ENCODE results near the gene TBC1D9B.

Gene TBC1D9B

DNA sequence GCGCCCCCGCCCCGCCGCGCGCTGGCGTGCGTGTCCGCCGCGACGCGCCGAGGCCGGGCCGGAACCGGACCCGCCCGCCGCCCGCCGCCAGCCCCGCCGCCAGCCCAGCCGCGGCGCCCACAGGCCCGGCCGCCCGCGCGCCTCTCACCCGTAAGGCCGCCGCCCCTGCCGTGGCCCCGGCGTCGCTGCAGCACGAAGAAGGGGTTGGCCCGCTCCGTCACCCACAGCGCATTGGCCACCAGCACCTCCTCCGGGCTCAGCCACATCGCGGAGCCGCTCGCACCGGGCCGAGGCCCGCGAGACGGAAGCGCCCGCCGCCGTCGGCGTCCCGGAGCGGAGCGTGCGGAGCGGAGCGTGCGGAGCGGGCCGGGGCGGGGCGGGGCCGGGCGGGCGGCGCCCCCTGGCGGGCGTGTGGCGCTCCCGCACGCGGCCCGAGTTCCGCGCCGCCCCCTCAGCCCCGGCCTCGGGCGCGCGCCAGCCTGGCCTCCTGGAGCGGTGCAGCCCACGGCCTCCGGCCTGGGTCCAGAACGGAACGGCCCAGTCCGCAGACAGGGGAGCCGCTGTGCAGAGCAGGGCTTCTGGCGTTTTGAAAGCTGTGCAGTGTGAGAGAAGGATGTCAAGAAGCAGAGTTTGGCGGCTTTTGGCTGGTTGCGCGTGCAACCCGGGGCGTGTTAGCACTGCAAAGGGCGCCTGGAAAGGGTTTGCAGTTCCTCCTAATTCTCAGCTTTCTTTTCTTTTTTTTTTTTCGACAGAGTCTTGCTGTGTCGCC lies at the start of gene TBC1D9B:
Gene TBC1D9B, minus strand, starts transcription at position 342 of the 769 bp plus-strand sequence. Its CDS starts 76 bp downstream, at position 266.
- peak; percentile 86 for DNase-seq (ENCODE audit: low spot score)

DNA sequence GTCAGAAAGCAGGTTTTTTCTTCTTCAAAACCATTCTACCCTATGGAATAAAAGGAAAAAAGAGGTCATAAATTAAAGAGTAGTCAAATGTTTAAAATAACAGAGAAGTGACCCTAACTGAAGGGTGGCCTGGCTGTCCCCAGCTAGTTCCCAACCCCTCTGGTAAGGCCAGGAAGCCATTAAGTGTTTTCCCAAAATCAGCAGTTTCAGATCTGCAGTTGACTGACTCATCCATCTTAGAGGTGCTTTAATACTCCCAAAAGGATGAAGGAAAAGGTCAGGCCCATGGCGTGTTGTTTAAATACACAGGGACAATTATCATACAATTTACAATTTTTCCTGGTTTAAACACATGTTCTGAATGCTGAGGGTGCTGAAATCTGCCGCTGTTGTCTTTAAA lies 47.9 kb upstream of the TBC1D9B start:
- DNase-seq (ENCODE audit: low spot score) = no peak

DNA sequence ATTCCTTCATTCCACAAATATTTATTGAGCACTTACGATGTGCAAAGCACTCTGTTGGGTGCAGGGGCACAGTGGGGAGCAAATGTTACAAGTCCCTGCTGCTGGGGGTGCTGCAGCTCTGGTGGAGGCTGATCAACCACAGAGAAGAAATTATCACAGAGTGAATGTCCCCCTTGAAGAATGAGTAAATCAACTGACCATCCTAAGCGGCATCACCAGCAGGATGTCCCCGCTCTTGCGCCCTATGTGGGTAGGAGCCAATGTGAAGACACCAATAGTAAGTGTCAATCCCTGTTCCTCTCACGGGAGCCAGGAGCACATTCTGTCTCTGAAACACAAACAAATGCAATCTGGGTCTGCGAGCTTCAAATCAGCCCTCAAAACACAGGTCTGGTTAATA lies 47.4 kb upstream of the TBC1D9B start:
- DNase-seq (ENCODE audit: low spot score) = no peak

DNA sequence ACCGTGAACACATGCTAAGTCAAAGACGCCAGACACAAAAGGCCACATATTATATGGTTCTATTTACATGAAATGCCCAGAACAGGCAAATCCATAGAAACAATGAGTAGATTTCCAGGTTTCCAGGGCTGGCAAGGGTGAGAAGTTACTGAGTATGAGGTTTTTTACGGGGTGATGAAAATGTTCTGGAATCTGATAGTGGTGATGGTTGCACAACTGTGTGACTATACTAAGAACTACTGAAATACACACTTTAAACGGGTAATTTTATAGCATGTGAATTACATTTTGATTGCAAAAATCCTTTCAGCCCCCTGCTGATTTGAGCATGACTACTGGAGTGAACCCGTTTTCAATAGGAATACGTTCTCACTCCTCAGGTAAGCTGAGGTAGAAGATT lies 46.7 kb upstream of the TBC1D9B start:
- no peak for DNase-seq (ENCODE audit: low spot score)

DNA sequence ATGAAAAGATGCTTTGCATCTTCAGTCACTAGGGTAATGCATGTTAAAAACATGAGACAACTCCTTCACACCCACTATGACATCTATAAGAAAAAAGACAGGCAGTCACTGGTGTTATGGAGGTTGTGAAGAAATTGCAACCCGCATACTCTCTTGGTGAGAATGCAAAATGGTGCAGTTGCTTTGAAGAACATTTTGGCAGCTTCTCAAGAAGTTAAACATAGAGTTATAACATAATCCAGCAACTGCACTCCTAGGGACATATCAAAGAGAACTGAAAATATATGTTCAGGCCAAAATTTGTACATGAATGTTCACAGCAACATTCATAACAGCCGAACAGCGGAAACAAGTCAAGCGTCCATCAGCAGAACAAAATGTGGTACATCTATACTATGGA lies 46.3 kb upstream of the TBC1D9B start:
- DNase-seq (ENCODE audit: low spot score) = no peak

DNA sequence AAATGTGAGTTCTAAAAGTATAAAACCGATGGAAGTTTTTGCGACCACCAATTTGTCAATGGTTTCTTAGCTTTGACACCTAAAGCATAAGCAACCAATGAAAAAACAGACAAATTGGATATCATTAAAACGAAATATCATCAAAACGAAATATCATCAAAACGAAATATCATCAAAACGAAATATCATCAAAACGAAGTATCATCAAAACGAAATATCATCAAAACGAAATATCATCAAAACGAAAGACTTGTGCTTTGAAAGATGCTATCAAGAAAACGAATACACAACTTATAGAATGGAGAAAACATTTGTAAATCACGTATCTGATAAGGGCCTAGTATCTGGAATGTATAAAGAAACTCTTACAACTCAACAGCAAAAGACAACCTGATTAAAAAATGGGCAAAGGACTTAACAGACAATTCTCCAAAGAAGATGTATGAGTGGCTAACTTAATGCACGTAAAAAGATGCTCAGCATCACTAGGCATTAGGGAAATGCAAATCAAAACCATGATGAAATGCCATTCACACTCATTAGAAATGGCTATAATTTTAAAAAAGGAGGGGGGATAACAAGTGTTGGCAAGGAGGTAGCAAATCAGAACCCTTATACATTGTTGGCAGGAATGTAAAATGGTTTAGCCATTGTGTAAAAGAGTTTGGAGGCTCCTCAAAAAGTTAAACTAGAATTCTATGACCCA lies 29.4 kb upstream of the TBC1D9B start:
- DNase-seq (ENCODE audit: low spot score) = no peak

DNA sequence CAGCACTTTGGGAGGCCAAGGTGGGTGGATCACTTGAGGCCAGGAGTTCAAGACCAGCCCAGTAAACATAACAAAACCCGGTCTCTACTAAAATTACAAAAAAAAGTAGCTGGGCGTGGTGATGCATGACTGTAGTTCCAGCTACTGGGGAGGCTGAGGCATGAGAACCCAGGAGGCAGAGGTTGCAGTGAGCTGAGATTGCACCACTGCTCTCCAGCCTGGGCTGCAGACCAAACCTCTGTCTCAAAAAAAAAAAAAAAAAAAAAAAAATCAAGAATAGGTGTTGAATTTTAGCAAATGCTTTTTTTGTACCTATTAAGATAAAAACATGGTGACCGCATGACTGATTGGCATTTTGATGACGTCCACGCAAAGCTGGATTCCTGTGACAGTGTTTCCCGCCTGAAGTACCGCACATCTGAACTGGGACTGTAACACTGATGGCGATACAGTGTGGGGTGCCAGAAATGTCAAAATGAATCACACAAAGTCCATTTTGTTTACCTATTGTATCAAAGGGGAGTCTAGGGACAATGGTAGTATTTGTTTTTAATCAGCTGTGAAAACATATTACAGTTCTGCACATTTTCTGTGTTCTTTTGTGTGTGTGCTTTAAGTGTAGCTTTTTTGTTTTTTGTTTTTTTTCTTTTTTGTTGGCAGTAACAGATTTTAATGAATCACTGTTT lies 23.2 kb upstream of the TBC1D9B start:
- DNase-seq (ENCODE audit: low spot score) = no peak

DNA sequence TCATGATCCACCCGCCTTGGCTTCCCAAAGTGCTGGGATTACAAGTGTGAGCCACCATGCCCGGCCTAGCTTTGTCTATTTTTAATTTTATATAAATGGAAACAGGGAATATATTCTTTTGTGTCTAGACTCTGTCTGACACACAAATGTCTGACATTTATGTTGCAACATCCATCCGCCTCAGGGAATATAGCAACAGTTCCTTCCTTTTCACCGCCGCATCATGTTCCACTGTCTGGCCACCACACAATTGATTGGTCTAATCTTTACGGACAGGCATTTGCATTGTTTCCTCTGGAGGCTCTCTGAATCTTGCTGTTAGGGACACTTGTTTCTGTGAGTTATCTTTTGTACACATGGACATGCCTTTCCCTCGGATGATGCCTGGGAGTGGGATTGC lies 20.1 kb upstream of the TBC1D9B start:
- DNase-seq (ENCODE audit: low spot score) = no peak

DNA sequence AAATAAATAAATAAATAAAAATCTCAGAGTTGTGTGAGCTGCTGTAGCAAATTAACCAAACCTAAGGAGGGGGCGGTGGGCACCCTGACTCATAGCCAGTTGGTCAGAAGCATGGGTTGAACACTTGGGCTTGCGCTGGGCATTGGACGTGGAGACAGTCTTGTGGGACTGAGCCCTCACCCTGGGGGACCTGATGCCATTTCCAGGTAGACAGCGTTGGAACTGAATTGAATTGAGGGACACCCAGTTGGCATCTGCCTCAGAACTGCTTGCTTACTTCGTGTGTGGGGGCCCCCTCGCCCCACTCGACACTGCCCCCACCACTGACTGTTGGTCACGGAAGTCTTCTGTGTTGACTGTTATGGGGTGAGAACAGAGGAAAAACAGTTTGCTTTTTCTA lies 19.0 kb upstream of the TBC1D9B start:
- DNase-seq (ENCODE audit: low spot score) = no peak

DNA sequence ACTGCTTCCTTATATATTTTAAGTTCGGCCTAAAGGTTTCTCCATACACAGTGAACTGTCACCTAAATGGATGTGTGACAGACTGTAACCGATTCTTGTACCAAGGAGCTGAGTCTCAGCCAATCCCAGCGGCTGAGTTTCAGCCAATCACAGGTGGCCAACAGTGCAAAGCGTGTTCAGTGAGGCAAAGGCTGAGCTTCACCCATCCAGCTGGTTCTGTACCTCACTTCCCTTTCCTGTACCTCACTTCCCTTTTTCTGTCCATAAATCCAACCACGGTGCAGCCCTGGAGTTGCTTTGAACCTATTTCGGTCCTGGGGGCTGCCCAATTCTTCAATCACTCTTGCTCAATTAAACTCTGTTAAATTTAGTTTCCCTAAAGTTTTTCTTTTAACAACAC lies 15.7 kb upstream of the TBC1D9B start:
- no peak for DNase-seq (ENCODE audit: low spot score)

DNA sequence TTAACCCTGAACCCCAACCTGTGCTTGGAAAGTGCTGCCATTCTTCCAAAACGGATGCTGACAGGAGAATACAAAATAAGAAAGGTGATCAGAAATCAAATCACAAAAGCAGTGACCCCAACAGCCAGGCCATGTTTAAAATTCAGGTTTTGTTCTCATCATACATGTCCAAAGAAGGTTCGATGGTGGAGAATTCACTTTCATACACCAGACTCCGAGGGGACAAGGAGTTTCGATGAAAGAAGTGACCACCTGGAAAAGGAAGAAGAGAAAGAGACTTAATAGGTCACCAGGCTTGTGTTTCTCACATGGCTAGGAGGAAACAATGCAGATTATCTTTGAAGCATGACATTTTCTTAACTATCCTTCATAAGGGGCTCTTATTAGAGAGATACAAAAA lies 12.5 kb upstream of the TBC1D9B start:
- no peak for DNase-seq (ENCODE audit: low spot score)

DNA sequence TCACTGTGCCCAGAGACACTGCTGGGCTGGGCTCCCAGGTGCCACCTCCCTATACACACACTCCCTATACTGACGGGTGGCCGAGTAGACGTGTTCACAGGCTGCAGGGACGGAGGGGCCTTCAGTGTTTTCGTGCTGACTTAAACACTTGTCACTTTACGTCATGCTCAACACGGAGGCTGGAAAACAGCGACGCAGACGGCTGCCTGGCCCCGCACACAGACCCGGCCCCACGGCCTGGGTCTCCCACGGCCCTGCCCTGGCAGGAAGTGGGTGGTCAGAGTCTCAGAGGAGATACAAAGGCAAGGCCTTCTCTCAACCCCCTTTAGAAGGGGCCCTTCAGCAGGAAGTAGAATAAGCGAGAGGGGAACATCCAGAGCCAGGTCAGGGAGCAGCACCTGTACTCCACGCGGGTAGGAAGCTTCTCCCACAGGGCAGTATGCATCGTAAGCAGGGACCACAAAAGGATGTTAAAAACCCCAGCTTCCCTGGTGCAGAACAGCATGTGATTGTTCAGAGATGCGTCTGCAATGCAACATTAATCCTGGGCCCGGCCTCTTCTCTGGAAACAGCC lies 11.9 kb upstream of the TBC1D9B start:
- DNase-seq (ENCODE audit: low spot score) = no peak

DNA sequence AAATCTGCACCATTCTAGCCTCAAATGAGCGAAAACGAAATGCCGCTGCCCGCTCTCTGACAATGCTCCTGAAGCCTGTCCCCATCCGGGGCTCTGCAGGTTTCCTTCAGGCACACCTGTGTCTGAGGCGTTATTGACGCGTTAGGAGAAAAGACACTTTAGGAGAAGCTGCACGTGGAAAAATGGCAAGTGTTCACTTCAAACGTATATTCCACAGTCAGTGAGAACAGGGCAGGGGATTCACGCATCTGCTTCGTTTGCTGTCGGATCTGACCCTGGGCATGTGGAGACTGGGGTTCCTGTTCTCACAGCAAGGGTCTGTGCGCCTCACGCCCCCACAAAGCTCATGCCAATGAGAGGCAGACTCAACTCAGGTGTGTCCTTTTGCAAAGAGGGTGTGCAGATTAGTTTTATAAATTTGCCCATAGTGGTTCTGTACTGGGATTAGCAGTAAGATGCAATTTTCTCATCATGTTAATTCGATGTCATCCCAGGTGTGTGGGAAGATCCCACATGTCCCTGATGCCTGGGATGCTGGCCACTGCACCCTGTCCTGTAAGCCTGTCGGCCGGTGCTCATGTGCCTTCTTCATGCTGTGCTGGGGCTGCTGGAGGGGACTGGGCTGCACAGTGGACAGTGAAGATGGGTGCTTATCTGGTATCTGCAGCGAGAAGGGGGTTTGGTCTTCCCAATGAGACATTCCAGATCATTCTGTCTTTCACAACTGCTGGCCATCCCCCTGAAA lies 11.2 kb upstream of the TBC1D9B start:
- no peak for DNase-seq (ENCODE audit: low spot score)

DNA sequence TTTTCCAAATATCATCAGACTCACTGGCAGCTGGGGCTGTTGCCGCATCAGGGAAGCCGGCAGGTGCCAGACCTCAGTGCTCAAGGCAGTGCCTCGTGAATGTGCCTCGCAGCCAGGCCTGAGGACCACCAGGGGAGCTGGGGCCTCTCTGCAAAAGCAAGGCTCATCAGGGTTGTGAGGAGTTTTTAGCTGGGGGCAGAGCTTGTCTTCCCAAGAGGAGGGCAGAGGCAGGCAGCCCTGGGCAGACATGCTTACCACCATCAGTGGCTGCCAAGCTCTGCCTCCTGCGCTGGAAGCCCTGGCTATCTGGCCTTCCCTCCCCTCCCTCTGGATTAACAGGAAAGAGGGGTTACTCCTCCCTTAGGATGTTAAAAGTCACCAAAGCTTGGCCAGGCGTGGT lies 8.8 kb upstream of the TBC1D9B start:
- DNase-seq (ENCODE audit: low spot score) = no peak

DNA sequence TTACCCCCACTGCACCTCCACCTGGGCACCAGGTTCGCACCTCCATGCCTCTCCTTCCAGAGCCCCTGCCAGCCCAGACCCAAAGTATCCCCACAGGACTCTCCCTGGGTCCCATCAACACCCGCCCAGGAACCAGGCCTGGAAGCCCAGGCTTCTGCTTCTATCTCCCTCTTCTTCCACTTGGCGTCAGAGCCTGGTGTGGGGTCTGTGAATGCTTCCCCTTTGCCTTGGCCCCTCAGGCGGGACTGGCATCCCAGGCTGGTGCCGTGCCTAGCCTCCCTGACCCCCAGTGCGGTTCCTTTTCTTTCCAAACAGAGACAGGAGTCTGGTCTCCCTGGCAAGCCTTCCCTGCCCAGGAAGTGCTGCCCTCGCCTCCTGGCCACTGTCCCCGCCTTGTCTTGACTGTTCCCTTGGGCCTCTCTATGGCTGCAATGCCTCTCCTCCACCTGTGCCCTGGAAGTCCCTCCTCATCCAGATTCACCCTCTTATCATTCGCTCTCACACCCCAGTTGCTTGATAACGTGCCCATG lies 7.8 kb upstream of the TBC1D9B start:
- DNase-seq (ENCODE audit: low spot score) = no peak

DNA sequence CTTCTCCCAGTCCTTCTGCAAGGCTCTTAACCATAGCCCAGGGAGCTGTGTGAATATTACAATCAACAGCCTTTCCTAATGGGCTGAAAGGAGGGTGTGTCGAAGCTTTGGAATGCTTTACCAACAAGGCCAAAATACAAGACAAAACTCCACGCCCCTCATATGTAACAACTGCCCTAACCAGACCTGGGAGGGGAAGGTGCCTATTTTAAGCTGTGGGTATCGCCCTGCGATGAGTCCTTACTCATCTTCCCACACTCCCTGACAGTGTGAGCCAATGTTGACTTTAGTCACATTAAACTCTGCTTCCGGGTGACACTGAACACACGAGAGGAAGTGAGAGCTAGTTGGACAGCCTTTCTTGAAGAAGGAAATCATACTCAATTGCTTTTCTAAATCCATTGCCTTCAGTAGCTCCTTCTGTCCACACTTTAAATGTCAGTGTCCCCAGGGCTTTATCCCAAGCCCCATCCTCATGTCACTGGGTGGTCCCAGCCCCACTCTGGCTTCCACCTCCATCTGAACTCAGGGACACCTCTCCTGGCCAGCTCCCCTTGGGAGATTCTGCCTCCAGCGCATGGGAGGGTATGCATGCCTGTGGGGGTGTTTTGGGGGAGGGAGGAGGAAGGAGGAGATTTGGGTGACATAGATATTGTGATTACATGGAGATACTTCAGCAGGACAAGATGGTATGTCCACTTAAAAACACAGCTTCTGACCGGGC lies 6.5 kb upstream of the TBC1D9B start:
- DNase-seq (ENCODE audit: low spot score) = no peak

DNA sequence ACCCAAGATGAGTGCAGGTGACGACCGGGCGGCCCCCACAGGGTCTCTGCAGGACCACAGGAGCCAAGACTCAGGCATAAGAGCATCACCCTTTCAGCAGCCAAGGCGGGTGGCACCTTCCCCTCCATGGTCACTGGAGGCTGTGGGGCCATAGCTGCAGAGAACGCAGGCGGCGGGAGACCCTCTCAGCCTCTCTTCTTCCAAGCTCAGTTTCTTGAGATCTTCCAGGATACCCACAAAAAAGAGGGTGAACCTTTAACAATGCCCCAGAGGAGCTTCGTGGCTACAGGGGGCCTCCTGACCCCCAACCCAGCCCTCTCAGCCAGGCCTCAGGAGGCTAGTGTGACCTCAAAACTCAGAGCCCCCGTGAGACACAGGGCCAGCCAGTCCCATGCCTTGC lies 5.8 kb upstream of the TBC1D9B start:
- no peak for DNase-seq (ENCODE audit: low spot score)

DNA sequence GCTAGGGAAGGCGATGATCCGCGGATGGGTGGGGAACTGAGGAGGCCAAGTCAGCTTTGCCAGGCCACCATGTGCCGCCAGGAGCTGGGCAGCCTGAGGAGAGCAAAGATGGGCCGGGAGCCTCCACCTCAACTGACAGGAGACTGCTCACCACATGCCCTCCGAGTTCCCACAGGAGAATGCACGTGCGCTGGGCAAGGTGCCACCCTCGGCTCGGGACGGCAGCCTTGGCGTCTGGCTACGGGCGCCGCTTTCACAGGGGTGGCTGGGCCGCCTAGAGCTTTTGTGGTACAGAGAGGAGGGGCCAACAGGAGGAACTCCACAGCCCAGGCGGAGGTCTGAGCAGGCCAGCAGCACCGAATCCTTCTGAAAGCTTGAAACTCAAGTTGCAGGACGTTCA lies 5.3 kb upstream of the TBC1D9B start:
- DNase-seq (ENCODE audit: low spot score) = no peak

DNA sequence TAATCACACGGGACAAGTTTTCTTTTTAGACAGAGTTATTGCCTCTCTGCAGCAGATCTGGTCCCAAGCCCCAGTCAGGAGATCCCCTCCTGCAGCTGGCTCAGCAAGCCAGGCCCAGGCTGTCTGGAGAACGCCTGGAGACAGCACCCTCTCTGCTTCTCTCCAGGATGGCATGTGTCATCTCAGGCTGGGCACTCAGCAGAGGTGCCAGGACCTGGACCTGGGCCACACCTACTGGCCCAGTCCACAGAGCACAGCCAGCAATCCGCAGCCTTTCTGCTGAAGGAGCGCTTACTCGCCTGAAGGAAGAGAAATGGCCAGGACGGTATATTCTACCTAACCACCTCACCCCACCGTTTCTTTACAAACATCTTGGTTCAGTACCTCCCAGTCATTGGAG lies 4.7 kb upstream of the TBC1D9B start:
- no peak for DNase-seq (ENCODE audit: low spot score)

DNA sequence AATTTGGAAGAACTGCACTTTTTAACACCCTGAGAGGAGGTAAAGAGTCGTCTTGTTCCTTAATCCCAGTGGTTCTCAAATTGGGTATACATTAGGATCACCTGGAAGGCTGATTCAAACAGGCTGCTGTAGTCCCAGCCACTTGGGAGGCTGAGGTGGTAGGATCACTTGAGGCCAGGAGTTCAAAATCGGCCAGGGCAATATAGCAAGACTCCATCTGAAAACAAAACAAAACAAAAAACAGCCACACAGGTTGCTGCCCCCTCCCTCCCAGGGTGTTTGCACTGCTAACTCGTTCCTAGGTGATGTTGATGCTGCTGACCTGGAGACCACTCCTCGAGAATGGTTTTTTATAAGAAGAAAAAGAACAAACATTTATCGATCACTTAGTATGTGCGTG lies 1.5 kb upstream of the TBC1D9B start:
- DNase-seq (ENCODE audit: low spot score) = no peak

DNA sequence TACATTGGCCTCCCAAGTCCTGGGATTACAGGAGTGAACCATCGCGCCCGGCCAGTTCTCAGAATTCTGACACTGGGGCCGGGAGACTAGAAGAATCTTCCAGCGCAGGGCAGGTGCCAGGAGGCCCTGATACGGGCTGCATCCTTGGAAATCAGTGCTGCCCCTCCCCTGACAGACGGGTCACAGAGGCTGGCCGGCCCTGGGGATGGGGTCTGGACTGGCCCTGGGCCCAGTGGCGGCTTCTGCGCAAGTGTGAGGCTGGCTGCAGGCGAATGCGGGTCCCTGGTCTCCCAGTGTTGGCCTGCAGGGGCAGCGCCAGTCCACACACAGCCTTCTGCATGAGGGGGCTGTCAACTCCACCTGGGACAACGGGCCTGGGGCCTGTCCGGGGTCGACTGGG lies 831 bp upstream of the TBC1D9B start:
- DNase-seq (ENCODE audit: low spot score) = peak; percentile 47
